Endodermal cell (in vitro differentiated cells): ENCODE results near the gene NAPB. TPM values are rescaled to one million over a fixed set of nuclear protein-coding genes. Genes with fewer than 3 reads are reported as not detected.

Experiments
- DNase-seq: peaks from one replicate; pipeline ENCODE4 v3.0.0-alpha.2; 2017
- H3K27ac ChIP-seq: 2 replicates; pipeline ENCODE4 v1.5.1; 2013; ENCODE audit warnings: mild to moderate bottlenecking, low read depth, low read length, moderate library complexity
- H3K27me3 ChIP-seq: 2 replicates; pipeline ENCODE4 v1.6.1; 2013; ENCODE audit warnings: mild to moderate bottlenecking, low read length, moderate library complexity; ENCODE audit not compliant: insufficient read depth, control insufficient read depth, poor library complexity, severe bottlenecking
- H3K36me3 ChIP-seq: 2 replicates; pipeline ENCODE4 v1.7.0; 2013; ENCODE audit warnings: mild to moderate bottlenecking, low read length, moderate library complexity; ENCODE audit not compliant: control insufficient read depth, insufficient read depth
- H3K4me1 ChIP-seq: one replicate; pipeline ENCODE4 v1.7.0; 2013; ENCODE audit warnings: low read length; ENCODE audit not compliant: control insufficient read depth, insufficient read depth
- H3K4me3 ChIP-seq: 2 replicates; pipeline ENCODE4 v1.5.1; 2013; ENCODE audit warnings: mild to moderate bottlenecking, low read length, moderate library complexity
- H3K9ac ChIP-seq: 2 replicates; pipeline ENCODE4 v1.6.1; 2013; ENCODE audit warnings: mild to moderate bottlenecking, low read length, moderate library complexity; ENCODE audit not compliant: poor library complexity, severe bottlenecking; ENCODE audit errors: extremely low read depth
- H3K9me3 ChIP-seq: 2 replicates; pipeline ENCODE4 v1.6.1; 2013; ENCODE audit warnings: mild to moderate bottlenecking, low read length, moderate library complexity; ENCODE audit not compliant: control insufficient read depth
- H3K27ac Mint-ChIP-seq: 2 replicates; pipeline ENCODE4 v1.8.0; 2020; ENCODE audit warnings: mixed read lengths
- H3K27me3 Mint-ChIP-seq: 2 replicates; pipeline ENCODE4 v1.8.0; 2021; ENCODE audit warnings: mild to moderate bottlenecking, mixed read lengths; ENCODE audit not compliant: insufficient read depth
- H3K36me3 Mint-ChIP-seq: 2 replicates; pipeline ENCODE4 v1.8.0; 2020; ENCODE audit warnings: low read depth, mixed read lengths
- H3K4me1 Mint-ChIP-seq: 2 replicates; pipeline ENCODE4 v1.8.0; 2020; ENCODE audit warnings: mixed read lengths
- H3K4me3 Mint-ChIP-seq: 2 replicates; pipeline ENCODE4 v1.8.0; 2020; ENCODE audit warnings: mild to moderate bottlenecking, moderate library complexity, mixed read lengths
- H3K9me3 Mint-ChIP-seq: 2 replicates; pipeline ENCODE4 v1.8.0; 2020; ENCODE audit warnings: mild to moderate bottlenecking, mixed read lengths
- CTCF ChIP-seq: fragments of 200-600 bp; sonication (generic); conservative IDR thresholded peaks from 2 replicates; pipeline ENCODE4 v1.5.0; 2021; ENCODE audit warnings: antibody characterized with exemption, mild to moderate bottlenecking
- WGBS, 2 experiments: methylation state at CpG; one replicate each; pipeline versions ENCODE4 v1.1.5 to v1.1.7; 2013; ENCODE audit warnings: missing lambda C conversion rate in 2 of 2, mixed read lengths in 1 of 2; ENCODE audit not compliant: insufficient coverage in 1 of 2, insufficient read length in 1 of 2; 5-methylcytosine and 5-hydroxymethylcytosine counted together
- total RNA-seq, 2 donors: library from RNA; stranded (reverse); fragmentation: NEBNext Ultra II Directional in 1 of 2; extraction: Animal tissue kit (Norgen Biotek cat#: 25700) in 1 of 2; gene quantifications; 2 replicates in 1 of 2; 3 replicates in 1 of 2; pipeline ENCODE4 v1.2.1, GENCODE V29; 2021

NAPB gene
- total RNA-seq, 2 donors from 2014 or later, result 15.7 to 16.5 TPM

DNA sequence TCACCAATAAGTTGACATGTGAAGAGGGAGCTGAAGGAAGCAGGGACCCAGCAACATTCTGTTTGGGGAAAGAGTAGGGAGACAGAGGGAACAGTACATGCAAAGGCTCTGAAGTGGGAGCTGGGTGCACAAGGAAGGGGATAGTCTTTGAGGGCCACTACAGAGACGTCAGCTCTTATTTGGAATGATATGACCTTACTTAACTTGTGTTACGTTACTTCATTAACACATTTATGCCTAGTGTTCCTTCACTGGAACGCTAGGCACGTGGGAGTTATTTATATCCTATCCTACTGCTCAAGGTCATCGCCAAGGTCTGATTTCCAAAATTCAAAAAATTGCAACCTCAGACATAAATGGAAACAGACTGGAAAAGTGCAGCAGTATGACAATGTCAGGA is 20.2 kb downstream of the NAPB start:
- WGBS, 2 experiments, result 97 to 100% methylated on average over 2 to 5 of the region's 5 CpGs
- H3K9me3 Mint-ChIP-seq, result no peaks in the 10 kb centered on the region
- H3K27ac Mint-ChIP-seq, result no peak overlapping the region
- Histone ChIP-seq H3K9me3 (no peaks in the 10 kb centered on the region), H3K4me3 (no peak overlapping the region), H3K27ac (no peak overlapping the region), H3K36me3 (peaks cover 39% of the 10 kb centered on the region), H3K27me3 (no peaks in the 10 kb centered on the region), H3K9ac (no peak overlapping the region), H3K4me1 (no peaks in the 10 kb centered on the region)
- no peaks in the 10 kb centered on the region for H3K27me3 Mint-ChIP-seq
- DNase-seq, result no peak
- TF ChIP-seq CTCF, result no peak
- no peaks in the 10 kb centered on the region for H3K4me1 Mint-ChIP-seq
- H3K36me3 Mint-ChIP-seq, result peaks cover 29% of the 10 kb centered on the region
- no peak overlapping the region for H3K4me3 Mint-ChIP-seq

GRCh38 chr20:23399568-23400241 is 21.6 kb downstream of the NAPB start:
- H3K27me3 Mint-ChIP-seq, result no peaks in the 10 kb centered on the region
- H3K27ac ChIP-seq, result no peak overlapping the region
- peak; percentile 44 for TF ChIP-seq CTCF
- peaks cover 33% of the 10 kb centered on the region for H3K36me3 Mint-ChIP-seq
- H3K27me3 ChIP-seq, result no peaks in the 10 kb centered on the region
- no peak overlapping the region for H3K4me3 ChIP-seq
- no peaks in the 10 kb centered on the region for H3K4me1 Mint-ChIP-seq
- DNase-seq, result no peak
- no peaks in the 10 kb centered on the region for H3K4me1 ChIP-seq
- H3K9me3 Mint-ChIP-seq, result no peaks in the 10 kb centered on the region
- 89 to 92% methylated on average over 6 of the region's 6 CpGs for WGBS, 2 experiments
- H3K4me3 Mint-ChIP-seq, result no peak overlapping the region
- H3K36me3 ChIP-seq, result peaks cover 46% of the 10 kb centered on the region
- no peaks in the 10 kb centered on the region for H3K9me3 ChIP-seq
- no peak overlapping the region for H3K9ac ChIP-seq
- no peak overlapping the region for H3K27ac Mint-ChIP-seq

DNA sequence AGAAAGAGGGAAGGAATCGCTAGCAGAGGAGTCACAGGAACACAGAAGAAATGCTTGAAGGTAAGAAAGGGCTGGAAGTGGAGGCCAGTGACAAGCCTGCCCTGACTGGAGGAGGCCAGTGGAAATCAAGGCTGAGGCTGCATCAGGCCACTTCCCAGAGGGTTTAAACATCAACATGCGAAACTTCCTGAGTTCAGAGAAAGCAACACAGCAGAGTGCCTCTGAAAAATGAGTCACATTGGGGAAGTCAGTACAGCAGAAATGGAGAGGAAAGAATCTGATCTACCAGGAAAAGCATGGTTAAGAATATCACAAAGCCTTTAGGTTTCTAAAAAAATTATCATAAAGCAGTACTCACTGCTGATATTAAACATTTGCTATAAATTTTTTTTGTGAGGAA is 23.3 kb downstream of the NAPB start:
- no peaks in the 10 kb centered on the region for H3K4me1 Mint-ChIP-seq
- H3K9me3 Mint-ChIP-seq, result no peaks in the 10 kb centered on the region
- Histone ChIP-seq H3K27ac (no peak overlapping the region), H3K9me3 (no peaks in the 10 kb centered on the region), H3K27me3 (no peaks in the 10 kb centered on the region), H3K4me1 (no peaks in the 10 kb centered on the region), H3K36me3 (peaks cover 62% of the 10 kb centered on the region), H3K4me3 (no peak overlapping the region), H3K9ac (no peak overlapping the region)
- H3K36me3 Mint-ChIP-seq, result peaks cover 50% of the 10 kb centered on the region
- H3K27ac Mint-ChIP-seq, result peak overlapping the region; percentile 33
- WGBS, 2 experiments, result 88 to 100% methylated on average over 1 to 2 of the region's 2 CpGs
- no peak for TF ChIP-seq CTCF
- no peaks in the 10 kb centered on the region for H3K27me3 Mint-ChIP-seq
- no peak for DNase-seq
- no peak overlapping the region for H3K4me3 Mint-ChIP-seq
